ENCODE measurements around the gene AP3S2.
"Not testable (repeated sequence)": the region's sequence is repeated elsewhere in the genome, so short reads cannot be mapped to it uniquely, and the experiment has no call there.

The AP3S2 gene

DNA sequence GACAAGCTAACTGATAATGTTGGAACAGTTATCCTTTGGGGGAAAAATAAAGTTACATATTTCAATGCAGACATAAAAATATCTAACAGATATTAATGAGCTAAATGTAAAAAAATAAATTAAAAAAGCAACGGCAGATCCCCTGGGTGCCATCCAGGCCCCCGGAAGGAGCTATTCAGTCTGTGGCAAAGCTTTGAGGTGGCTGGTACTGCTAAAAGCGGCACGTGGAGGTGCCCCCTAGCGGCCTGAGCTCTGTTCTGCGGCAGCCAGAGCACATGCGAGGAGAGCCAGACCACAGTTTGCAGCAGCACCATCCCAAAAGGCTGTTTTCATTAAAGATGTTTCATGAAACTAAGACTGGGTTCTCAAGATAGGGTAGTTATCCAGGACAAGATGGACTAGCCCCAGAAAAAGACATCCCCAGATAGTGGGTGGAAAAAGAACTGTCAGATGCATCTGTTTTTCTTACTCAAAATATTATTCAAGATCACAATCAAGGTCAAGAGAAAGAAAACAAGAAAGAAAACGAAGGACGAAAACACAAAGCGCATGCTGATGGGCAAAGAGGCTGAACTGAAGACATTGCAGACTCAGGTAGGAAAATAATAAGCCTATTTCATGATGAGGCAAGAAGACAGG lies 18.7 kb downstream of the AP3S2 start:
- Histone ChIP-seq H3K9ac (ENCODE audit: low read length) (no peak overlapping the region), H2BK12ac (ENCODE audit: low read length) (no peak overlapping the region), H4K8ac (ENCODE audit: low read depth, low read length) (no peak overlapping the region), H3K79me2 (ENCODE audit: control insufficient read depth, insufficient read depth, low read length, poor library complexity) (no peaks in the 10 kb centered on the region), H2AK5ac (ENCODE audit: low read length) (no peak overlapping the region), H3K23ac (ENCODE audit: low read length) (no peak overlapping the region), H3K4me2 (ENCODE audit: low read length) (no peak overlapping the region), H2BK5ac (ENCODE audit: low read depth, low read length, poor library complexity) (no peak overlapping the region), H3K18ac (ENCODE audit: low read length) (no peak overlapping the region), H3K36me3 (ENCODE audit: control insufficient read depth in 1 of 2, insufficient read depth in 2 of 2, low read length in 2 of 2) (peaks cover 12 to 16% of the 10 kb centered on the region in 2 experiments), H3K9me3 (ENCODE audit: insufficient read depth, low read depth, low read length) (no peaks in the 10 kb centered on the region), H4K91ac (ENCODE audit: low read depth, low read length) (no peak overlapping the region), H3K14ac (ENCODE audit: low read length) (no peak overlapping the region), H3K27me3 (ENCODE audit: insufficient read depth, low read length) (no peaks in the 10 kb centered on the region), H3K4me1 (ENCODE audit: control insufficient read depth in 1 of 2, insufficient read depth in 2 of 2, low read length in 2 of 2) (no peaks in the 10 kb centered on the region), H3K79me1 (ENCODE audit: low read length) (no peaks in the 10 kb centered on the region), H3K27ac (ENCODE audit: low read depth, low read length) (no peak overlapping the region), H2AFZ (ENCODE audit: insufficient read depth, low read length, poor library complexity) (no peak overlapping the region), H3K4ac (ENCODE audit: low read depth, low read length) (no peak overlapping the region), H4K12ac (ENCODE audit: low read depth, low read length) (no peak overlapping the region), H2BK120ac (ENCODE audit: insufficient read depth, low read length, poor library complexity) (no peak overlapping the region), H3K4me3 (ENCODE audit: low read depth, low read length) (no peak overlapping the region)
- peak; percentile 75 to 86 for DNase-seq
- no CpG with 5 or more reads among the region's 10 CpGs for WGBS (ENCODE audit: extremely low coverage, insufficient coverage, insufficient read length)

DNA sequence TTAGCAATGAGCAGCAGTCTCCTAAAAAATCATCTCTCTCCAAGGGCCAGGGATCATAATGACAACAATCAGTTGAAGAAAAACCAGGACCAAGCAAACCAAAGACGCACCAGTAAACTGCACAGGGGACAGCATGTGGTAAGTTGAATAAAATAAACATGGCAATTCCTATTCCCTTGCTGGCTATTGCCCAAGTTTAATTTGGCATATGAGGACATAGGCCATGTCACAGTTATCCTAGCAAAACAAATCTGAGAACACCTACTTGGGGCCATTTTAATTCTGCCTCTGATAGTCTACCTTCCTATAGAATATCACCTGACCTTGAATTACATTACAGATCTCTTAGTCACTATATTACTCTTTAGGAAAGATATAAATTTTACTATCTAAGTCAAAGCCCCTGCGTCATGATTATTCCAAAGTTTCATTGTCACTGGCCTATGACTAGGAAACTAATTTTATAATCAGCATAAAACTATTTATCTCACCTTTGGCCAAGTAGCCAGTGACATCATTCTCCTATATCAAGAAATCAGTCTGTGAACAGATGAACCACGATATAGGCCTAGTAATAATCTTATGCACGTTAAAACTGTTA lies 23.0 kb downstream of the AP3S2 start:
- Histone ChIP-seq H3K4me2 (ENCODE audit: low read length) (no peak overlapping the region), H3K79me2 (ENCODE audit: control insufficient read depth, insufficient read depth, low read length, poor library complexity) (no peaks in the 10 kb centered on the region), H3K4me3 (ENCODE audit: low read depth, low read length) (no peak overlapping the region), H2BK120ac (ENCODE audit: insufficient read depth, low read length, poor library complexity) (no peak overlapping the region), H3K4ac (ENCODE audit: low read depth, low read length) (no peak overlapping the region), H3K36me3 (ENCODE audit: control insufficient read depth in 1 of 2, insufficient read depth in 2 of 2, low read length in 2 of 2) (peaks cover 12 to 13% of the 10 kb centered on the region in 2 experiments), H3K27me3 (ENCODE audit: insufficient read depth, low read length) (no peaks in the 10 kb centered on the region), H3K9me3 (ENCODE audit: insufficient read depth, low read depth, low read length) (no peaks in the 10 kb centered on the region), H3K4me1 (ENCODE audit: control insufficient read depth in 1 of 2, insufficient read depth in 2 of 2, low read length in 2 of 2) (no peaks in the 10 kb centered on the region), H2AK5ac (ENCODE audit: low read length) (no peak overlapping the region), H2AFZ (ENCODE audit: insufficient read depth, low read length, poor library complexity) (no peak overlapping the region), H3K23ac (ENCODE audit: low read length) (no peak overlapping the region), H2BK12ac (ENCODE audit: low read length) (no peak overlapping the region), H3K18ac (ENCODE audit: low read length) (no peak overlapping the region), H4K12ac (ENCODE audit: low read depth, low read length) (no peak overlapping the region), H3K27ac (ENCODE audit: low read depth, low read length) (no peak overlapping the region), H3K9ac (ENCODE audit: low read length) (no peak overlapping the region), H3K14ac (ENCODE audit: low read length) (no peak overlapping the region), H4K8ac (ENCODE audit: low read depth, low read length) (no peak overlapping the region), H4K91ac (ENCODE audit: low read depth, low read length) (no peak overlapping the region), H3K79me1 (ENCODE audit: low read length) (no peaks in the 10 kb centered on the region), H2BK5ac (ENCODE audit: low read depth, low read length, poor library complexity) (no peak overlapping the region)
- DNase-seq: no peak
- no CpG with 5 or more reads among the region's 4 CpGs for WGBS (ENCODE audit: extremely low coverage, insufficient coverage, insufficient read length)

DNA sequence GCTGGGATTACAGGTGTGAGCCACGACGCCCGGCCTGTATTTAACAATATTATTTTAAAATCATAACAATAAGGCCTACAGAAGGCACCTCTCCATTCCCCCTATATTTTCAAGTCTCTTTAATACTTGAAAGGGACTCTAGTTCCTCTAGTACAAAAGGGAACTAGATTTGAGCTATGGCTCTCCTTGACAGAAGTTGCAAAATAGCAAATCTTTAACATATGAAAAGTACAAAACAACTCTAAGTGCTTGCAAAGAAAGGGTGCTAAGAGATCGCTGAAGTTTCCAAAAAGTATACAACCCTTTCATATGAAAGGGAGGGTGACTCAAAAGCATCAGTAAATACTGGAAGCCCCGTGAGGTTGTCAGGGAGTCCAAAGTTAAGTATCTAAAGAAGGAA lies 23.8 kb downstream of the AP3S2 start:
- H3K79me1 ChIP-seq (ENCODE audit: low read length): no peaks in the 10 kb centered on the region
- no peak overlapping the region for H3K9ac ChIP-seq (ENCODE audit: low read length)
- no peak overlapping the region for H4K91ac ChIP-seq (ENCODE audit: low read depth, low read length)
- no peak overlapping the region for H3K14ac ChIP-seq (ENCODE audit: low read length)
- no peak overlapping the region for H2BK120ac ChIP-seq (ENCODE audit: insufficient read depth, low read length, poor library complexity)
- no CpG with 5 or more reads among the region's 5 CpGs for WGBS (ENCODE audit: extremely low coverage, insufficient coverage, insufficient read length)
- no peak overlapping the region for H3K4me3 ChIP-seq (ENCODE audit: low read depth, low read length)
- H3K9me3 ChIP-seq (ENCODE audit: insufficient read depth, low read depth, low read length): no peaks in the 10 kb centered on the region
- H2BK5ac ChIP-seq (ENCODE audit: low read depth, low read length, poor library complexity): no peak overlapping the region
- no peaks in the 10 kb centered on the region for H3K27me3 ChIP-seq (ENCODE audit: insufficient read depth, low read length)
- no peak overlapping the region for H3K23ac ChIP-seq (ENCODE audit: low read length)
- DNase-seq: no peak
- H3K36me3 ChIP-seq (ENCODE audit: control insufficient read depth in 1 of 2, insufficient read depth in 2 of 2, low read length in 2 of 2): peaks cover 8 to 10% of the 10 kb centered on the region in 2 experiments
- H4K8ac ChIP-seq (ENCODE audit: low read depth, low read length): no peak overlapping the region
- no peak overlapping the region for H3K4me2 ChIP-seq (ENCODE audit: low read length)
- H3K27ac ChIP-seq (ENCODE audit: low read depth, low read length): no peak overlapping the region
- no peak overlapping the region for H2AFZ ChIP-seq (ENCODE audit: insufficient read depth, low read length, poor library complexity)
- H4K12ac ChIP-seq (ENCODE audit: low read depth, low read length): no peak overlapping the region
- H3K4me1 ChIP-seq (ENCODE audit: control insufficient read depth in 1 of 2, insufficient read depth in 2 of 2, low read length in 2 of 2): no peaks in the 10 kb centered on the region
- H2BK12ac ChIP-seq (ENCODE audit: low read length): no peak overlapping the region
- no peaks in the 10 kb centered on the region for H3K79me2 ChIP-seq (ENCODE audit: control insufficient read depth, insufficient read depth, low read length, poor library complexity)
- no peak overlapping the region for H3K4ac ChIP-seq (ENCODE audit: low read depth, low read length)
- no peak overlapping the region for H2AK5ac ChIP-seq (ENCODE audit: low read length)
- no peak overlapping the region for H3K18ac ChIP-seq (ENCODE audit: low read length)

DNA sequence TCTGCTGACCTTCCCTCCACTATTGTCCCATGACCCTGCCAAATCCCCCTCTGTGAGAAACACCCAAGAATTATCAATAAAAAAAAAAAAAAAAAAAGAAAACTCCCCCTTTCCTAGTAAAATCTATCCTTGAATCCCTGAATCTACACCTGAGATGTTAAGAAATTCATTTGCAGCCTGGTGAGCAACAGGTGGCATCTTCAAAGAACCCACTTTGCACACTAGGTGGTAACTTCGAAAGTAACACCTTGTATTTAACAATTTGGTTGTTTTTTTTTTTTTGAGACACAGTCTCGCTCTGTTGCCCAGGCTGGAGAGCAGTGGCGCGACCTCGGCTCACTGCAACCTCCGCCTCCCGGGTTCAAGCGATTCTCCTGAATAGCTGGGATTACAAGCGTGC lies 24.3 kb downstream of the AP3S2 start:
- not testable (repeated sequence) for H3K4ac ChIP-seq (ENCODE audit: low read depth, low read length); H2BK12ac ChIP-seq (ENCODE audit: low read length); H4K91ac ChIP-seq (ENCODE audit: low read depth, low read length); H3K27ac ChIP-seq (ENCODE audit: low read depth, low read length); H3K36me3 ChIP-seq (ENCODE audit: control insufficient read depth in 1 of 2, insufficient read depth in 2 of 2, low read length in 2 of 2); H3K4me1 ChIP-seq (ENCODE audit: control insufficient read depth in 1 of 2, insufficient read depth in 2 of 2, low read length in 2 of 2); H3K79me2 ChIP-seq (ENCODE audit: control insufficient read depth, insufficient read depth, low read length, poor library complexity); H3K23ac ChIP-seq (ENCODE audit: low read length); H3K79me1 ChIP-seq (ENCODE audit: low read length); H3K4me2 ChIP-seq (ENCODE audit: low read length); H3K14ac ChIP-seq (ENCODE audit: low read length); H2BK120ac ChIP-seq (ENCODE audit: insufficient read depth, low read length, poor library complexity); H3K9ac ChIP-seq (ENCODE audit: low read length); H3K9me3 ChIP-seq (ENCODE audit: insufficient read depth, low read depth, low read length); H4K8ac ChIP-seq (ENCODE audit: low read depth, low read length); H2BK5ac ChIP-seq (ENCODE audit: low read depth, low read length, poor library complexity); H3K4me3 ChIP-seq (ENCODE audit: low read depth, low read length); H3K18ac ChIP-seq (ENCODE audit: low read length); DNase-seq; H2AFZ ChIP-seq (ENCODE audit: insufficient read depth, low read length, poor library complexity); H2AK5ac ChIP-seq (ENCODE audit: low read length); H4K12ac ChIP-seq (ENCODE audit: low read depth, low read length); H3K27me3 ChIP-seq (ENCODE audit: insufficient read depth, low read length)
- WGBS (ENCODE audit: extremely low coverage, insufficient coverage, insufficient read length): no CpG with 5 or more reads among the region's 9 CpGs
